Amniotic epithelial cell (primary cell): ENCODE measurements around the gene C12orf76.
"Not testable (repeated sequence)": the region's sequence is repeated elsewhere in the genome, so short reads cannot be mapped to it uniquely, and the experiment has no call there.

Source experiments
- DNase-seq: peaks from one replicate; pipeline ENCODE4 v3.0.0-alpha.2; 2010; ENCODE audit warnings: low read depth

The C12orf76 gene

DNA sequence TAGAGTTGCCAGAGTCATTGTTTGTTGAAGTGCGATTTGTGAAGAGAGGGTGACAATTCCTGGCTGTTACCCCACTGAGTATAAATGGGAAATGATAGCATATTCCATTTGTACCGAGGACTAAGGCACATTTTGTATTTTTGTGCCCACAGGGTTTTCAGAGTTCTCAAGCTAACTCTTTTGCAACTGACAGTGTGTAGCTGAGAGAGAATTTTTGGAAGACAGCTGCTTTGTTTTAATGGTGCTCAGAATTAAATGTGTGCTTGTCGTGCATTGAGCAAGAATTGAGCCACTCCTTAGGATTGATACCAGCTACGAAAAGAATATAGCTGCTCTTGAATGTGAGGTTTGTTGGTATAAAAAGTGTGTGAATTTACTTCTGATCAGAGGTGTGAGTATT is 27.4 kb downstream of the C12orf76 start:
- DNase-seq: no peak

DNA sequence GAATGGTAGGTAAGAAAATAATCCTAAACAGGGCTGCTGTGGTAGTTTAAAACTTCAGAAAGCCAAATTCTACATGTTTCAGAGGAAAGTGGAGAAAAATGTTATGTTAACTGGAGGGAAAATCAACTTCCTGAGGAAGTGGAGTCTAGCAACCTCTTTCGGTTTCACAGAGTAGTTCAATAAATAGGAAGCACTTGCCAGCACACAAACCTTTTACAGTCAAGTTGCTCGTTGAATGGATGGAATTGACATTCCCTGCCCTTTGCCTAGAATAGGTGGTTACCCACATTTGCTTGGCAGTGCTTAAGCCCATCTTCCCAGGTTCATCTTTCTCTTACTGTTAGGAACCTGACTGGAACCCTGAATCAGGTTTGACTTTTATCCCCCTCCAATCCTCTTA is 33.2 kb downstream of the C12orf76 start:
- no peak for DNase-seq

DNA sequence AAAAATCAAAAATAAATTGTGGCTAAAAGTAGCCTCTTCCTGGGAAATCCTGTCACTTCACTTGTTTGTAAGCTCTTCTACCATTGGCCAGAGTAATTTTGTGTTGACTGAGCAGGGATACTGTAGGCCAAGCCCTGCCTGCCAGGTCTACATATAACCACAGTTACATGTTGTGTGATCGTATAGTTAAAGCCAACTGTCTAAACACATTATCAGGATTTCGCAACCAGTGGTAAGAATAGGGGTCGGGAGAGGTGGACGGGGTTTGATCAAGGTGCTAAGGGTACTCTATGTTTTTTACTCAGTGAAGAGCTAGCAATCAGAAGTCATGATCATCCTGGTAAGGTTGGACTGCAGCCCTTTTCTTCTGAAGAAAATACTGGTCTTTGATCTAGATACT is 35.7 kb downstream of the C12orf76 start:
- DNase-seq: no peak

DNA sequence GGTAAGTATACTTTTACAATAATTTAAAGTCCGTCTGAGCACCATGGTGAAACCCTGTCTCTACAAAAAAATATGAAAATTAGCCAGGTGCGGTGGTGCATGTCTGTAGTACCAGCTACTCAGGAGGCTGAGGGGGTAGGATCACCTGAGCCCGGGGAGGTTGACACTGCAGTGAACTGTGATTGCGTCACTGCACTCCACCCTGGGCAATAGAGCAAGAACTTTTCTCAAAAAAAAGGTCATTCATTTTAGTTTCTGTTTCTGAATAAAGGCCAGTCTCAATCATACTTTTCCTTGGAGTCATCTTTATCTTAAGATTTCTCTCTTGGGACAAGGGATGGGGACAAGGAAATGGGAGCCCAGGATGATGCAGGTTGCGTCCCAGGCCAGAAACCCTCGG is 36.2 kb downstream of the C12orf76 start:
- peak; percentile 26 for DNase-seq

DNA sequence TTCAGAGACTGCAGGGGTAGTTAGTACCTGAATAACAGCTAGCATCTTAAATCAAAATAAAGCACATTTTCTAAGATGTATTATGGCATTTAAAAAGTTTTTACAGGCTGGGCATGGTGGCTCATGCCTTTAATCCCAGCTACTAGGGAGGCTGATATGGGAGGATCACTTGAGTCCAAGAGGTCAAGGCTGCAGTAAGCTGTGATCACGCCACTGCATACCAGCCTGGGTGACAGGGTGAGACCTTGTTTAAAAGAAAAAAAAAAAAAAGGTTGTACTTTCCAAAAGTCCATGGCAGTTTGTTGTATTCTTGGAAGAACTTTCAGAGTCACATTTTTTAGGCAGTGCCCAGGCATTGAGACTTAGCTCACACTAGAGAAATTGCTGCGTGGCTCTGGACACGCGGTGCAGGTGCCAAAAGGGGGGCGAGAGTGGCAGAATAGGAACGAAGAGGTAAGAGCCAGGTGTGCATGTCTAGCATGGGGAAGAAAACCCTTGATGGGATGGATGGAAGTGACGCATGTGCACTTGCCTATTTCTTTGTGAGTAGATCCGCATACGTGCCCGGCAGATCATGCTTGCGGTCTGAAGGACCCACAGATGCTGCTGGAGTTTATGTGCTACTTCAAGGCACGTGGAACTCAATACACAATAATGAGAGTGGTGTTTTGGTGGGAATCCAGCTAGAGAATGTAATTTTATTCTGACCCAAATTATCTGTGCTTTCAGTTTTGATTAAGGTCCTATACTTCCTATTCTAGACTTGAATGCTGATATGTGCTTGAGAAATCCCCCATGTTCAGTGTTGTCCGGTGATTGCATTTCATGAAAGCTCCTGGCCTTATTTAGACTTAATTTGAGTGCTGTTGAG is 37.2 kb downstream of the C12orf76 start:
- DNase-seq: no peak

DNA sequence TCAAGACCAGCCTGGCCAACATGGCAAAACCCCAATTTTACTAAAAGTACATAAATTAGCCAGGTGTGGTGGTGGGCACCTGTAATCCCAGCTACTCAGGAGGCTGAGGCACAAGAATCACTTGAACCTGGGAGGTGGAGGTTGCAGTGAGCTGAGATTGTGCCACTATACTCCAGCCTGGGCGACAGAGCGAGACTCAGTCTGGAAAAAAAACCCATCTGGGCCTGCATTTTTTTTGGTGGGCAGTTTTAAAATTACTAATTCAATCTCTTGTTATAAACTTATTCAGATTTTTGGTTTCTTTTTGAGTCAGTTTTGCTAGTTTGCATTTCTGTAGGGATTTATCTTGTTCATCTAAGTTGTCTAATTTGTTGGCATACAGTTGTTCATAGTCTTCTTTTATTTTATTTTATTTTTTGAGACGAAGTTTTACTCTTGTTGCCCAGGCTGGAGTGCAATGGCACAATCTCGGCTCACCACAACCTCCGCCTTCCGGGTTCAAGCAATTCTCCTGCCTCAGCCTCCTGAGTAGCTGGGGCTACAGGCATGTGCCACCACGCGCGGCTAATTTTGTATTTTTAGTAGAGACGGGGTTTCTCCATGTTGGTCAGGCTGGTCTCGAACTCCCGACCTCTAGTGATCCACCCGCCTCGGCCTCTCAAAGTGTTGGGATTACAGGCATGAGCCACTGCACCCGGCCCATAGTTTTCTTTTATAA is 39.5 kb downstream of the C12orf76 start:
- DNase-seq: not testable (repeated sequence)

DNA sequence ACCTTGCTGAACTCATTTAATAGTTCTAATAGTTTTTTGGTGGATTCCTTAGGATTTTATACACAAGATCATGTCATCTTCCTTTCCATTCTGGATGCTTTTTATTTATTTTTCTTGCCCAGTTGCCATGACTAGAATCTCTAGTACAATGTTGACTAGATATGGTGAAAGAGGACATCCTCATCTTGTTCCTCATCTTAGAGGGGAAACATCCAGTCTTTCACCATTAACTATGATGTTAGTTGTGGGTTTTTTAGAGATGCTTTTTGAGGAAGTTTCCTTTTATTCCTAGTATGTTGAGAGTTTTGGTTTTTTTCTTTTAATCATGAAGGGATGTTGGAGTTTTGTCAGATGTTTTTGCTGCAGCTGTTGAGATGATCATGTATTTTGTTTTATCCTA is 40.4 kb downstream of the C12orf76 start:
- no peak for DNase-seq

DNA sequence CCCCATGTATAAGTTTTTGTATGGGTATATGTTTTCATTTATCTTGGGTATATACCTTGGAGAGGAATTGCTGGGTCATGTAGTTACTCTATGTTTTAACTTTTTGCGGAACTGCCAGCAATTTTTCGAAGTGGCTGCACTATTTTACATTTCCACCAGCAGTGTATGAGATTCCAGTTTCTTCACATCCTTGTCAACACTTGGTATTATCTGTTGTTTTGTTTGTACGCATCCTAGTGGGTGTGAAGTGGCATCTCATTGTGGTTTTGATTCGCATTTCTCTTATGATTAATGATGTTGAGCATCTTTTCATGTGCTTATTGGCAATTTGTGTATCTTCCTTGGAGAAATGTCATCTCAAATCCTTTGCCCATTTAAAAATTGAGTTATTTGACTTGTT is 42.2 kb downstream of the C12orf76 start:
- DNase-seq: no peak

DNA sequence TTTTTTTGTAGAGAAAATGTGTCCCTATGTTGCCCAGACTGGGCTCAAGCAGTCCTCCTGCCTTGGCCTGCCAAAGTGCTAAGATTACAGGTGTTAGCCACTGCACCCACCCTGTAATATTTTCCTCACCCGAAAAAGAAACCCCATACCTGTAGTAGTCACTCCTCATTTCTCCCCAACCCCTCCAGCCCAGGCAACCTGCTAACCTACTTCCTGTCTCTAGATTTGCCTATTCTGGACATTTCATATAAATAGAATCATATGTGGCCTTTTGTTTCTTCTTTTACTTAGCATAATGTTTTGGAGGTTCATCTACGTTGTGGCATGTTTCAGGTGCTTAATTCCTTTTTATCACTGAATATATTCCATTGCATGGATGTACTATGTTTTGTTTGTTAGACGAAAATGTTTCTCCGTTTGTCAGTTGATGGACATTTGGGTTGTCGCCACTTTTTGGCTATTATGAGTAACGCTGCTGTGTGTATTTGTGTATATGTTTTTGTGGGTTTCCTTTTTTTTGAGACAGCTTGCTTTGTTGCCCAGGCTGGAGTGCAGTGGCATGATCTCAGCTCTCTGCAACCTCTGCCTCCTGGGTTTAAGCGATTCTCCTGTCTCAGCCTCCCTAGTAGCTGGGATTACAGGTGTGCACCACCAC is 42.9 kb downstream of the C12orf76 start:
- no peak for DNase-seq

DNA sequence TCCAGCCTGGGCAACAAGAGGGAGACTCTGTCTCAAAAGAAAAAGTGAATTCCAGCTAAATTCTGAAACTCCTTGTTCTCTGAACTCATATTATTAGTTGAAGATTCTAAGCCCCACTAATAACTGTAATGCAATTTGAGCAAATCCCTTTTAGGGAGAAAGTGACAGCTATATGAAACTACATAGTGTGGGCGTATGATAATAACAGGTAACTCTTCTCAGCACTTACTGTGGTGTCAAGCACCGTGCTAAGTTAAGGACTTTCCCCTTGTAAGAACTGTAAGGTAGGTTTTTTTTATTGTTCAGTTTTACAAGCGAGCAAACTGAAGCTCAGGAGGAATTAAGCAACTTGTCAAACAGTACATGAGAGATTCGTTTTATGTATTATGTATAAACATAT is 43.7 kb downstream of the C12orf76 start:
- no peak for DNase-seq

DNA sequence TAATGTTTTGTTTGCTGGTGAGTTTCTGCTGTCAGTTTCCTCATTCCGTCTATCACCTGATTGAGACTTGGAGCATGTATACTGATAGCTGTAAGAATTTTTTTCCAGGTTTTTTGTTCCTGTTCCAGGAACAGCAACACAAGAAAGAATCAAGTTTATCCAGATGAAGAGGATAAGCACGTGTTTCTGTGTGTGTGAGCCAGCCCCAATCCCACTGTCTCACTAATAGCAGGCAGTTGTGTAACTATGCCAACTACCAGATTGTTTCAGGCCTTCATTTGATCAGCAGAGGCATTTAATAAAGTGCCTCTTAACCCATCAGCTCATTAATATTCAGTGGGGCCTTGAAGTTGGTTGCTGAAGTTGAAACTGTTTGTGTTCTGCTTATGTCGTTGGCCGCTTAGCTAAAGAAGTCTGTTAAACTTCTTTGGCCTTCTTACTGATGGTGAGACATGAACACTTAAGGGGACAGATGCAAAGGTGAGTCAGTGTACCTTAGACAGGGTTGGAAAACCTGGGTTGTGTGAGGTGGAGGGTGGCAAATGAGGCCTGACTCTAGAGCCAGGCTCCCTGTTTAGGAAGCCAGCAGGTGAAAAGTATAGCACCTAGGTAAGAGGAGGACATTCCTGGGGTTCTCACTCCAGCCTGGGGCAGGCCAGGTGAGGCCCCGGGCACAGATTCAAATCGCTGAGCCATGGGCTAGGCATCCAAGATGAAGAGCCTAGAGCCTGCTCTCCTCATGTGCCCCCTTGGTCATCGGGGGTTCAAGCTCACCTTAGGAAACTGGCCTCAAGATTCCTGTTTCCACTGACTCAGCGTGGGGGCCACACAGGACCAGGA is 45.4 kb downstream of the C12orf76 start:
- DNase-seq: peak; percentile 29

DNA sequence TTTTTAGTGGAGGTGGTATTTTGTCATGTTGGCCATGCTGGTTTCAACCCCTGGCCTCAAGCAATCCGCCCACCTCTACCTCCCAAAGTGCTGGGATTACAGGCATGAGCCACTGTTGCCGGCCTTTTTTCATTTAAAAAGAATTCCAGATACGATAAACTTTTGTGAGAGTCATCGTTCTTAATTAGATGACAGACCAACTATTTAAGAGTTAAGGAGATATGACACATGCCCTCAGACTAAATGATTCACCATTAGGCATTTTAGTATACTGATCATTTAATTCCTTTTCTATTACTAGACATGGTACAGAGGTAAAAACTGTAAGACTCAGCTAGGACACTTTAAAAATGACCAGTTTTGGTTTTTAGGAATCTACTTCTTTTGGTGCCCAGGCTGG is 46.7 kb downstream of the C12orf76 start:
- DNase-seq: peak; percentile 76

DNA sequence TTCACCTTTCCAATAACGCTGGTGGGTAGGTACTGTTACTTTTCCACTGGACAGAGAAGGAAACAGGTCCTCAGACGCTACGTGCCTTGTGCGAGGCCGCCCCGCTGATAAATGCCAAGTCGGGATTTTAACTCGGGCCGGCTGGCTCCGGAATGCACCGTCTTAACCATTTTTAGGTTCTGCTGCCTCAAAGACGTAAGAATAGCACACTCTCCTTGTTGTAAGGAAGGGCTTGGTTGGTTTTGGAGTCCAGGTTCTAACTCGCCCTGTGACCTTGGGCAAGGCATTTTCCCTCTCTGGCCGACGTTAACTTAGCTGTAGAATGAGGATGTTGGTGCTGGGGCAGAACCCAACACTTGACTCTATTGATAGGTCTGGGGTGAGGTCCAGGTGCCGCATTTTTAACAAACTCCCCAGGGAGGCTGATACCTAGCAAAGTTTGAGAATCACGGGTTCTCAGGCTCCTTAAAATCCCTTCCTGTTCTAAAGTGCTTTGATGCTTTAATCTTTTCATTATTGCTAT is 48.3 kb downstream of the C12orf76 start:
- peak; percentile 18 for DNase-seq

DNA sequence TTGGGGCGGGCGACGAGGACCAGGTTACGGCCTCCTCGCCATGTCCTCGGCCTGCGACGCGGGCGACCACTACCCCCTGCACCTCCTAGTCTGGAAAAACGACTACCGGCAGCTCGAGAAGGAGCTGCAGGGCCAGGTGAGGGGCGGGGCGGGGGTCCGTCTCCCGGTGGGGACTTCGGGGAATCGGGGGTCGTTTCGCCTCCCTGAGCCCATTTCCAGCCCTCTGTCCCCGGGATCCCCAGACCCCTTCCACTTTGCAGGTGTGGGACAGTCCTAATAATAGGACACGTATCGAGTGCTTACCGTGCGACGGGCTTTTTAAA is 48.7 kb downstream of the C12orf76 start:
- DNase-seq: no peak

DNA sequence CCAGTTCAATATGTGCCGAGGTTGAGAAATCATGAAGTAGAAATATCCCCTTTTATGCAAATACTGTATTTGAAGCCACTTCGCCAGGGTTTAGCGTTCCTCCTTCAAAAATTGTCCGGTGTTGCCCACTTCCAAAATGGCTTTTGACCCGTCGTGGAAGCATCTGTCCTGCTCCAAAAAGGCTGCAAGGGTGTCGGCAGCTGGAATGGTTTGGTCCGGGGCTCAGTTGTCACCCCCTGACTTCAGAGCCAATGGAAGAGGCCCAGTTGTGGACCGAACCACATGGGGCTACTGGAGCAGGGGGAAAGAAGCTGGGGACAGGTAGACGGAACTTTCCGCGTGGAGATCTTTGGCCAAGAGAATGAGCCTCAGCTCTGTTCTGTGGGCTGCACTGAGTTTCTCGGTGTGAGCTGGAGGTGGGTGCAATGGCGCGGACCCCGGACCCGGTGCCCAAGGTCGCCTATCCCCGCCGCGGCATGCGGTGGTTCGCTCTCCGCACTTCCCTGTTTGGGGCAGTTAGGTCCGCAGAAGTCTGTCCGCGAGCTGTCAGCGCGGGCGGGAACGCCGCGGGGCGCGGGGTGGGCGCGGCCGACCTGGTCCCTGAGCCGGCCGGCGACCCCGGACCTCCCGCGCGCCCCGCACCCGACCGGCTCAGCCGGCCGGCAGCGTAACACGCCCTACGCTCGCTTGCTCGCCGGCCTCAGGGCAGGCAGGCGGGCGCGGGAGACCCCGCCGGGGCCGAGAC is 49.2 kb downstream of the C12orf76 start, which contains the start of gene ANKRD13A:
Gene ANKRD13A (plus strand): TSS at position 527 of the 745 bp plus-strand sequence. CDS start 259 bp downstream, outside the sequence.
- peak; percentile 94 for DNase-seq

DNA sequence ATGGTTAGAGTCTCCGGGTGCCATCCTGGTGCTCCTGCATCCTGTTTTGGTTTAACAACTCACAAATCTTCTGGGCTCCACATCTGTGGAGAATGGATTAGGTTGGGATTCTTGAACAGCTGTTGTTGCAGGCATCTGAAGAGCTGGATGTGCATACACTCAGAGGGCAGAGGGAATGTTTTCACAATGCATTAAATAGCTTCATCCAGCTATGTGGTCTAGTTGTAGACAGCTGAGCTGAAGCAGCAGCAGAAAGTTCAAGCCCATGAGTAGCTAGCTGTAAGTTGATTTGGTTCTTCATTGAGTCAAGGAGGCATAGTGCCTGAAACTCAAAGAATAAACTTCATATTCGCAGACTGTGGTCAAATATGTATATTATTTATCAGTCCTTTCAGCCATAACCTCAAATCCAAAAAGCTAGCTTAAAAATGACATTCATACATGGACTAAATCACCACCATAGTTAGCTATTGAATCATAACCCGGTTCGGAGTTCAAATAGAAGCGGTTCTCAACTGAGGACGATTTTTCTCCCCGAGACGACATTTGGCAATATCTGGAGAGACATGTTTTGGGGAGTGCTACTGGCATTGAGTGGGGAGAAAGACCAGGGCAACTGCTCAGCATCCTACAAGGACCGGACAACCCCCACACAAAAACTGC is 50.0 kb downstream of the C12orf76 start:
- peak; percentile 49 for DNase-seq

DNA sequence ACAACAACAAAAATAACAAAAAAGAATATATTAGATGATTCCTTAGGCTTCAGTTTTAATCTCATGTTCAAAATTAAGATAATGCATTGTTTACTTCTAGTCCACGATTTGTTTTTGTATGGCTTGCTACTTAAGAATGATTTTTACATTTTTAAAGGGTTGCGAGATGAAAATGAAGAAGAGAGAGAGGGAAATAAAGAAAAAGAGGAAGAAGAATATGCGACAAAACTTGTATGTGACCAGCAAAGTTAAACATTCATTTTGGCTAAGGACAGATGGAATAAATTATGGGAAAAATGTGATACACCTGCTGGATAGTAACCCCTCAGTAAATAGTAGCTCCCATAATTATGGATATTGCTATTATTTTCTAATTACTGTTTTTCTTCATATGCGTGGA is 50.9 kb downstream of the C12orf76 start:
- no peak for DNase-seq

DNA sequence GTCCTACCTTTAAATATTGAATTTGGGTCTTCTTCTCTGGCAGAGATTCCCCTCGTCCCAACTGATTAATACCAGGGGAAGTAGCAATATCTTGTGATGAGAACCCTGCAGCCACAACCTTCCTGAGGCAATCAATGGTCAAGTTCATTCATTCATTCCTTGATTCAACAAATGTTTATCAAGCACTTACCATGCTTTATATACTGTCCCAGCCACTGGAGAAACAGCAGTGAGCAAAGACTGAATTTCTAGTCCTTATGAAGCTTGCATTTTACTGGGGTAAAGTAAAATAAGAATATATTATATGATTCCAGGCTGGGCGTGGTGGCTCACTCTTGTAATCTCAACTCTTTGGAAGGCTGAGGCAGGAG is 51.9 kb downstream of the C12orf76 start:
- no peak for DNase-seq

DNA sequence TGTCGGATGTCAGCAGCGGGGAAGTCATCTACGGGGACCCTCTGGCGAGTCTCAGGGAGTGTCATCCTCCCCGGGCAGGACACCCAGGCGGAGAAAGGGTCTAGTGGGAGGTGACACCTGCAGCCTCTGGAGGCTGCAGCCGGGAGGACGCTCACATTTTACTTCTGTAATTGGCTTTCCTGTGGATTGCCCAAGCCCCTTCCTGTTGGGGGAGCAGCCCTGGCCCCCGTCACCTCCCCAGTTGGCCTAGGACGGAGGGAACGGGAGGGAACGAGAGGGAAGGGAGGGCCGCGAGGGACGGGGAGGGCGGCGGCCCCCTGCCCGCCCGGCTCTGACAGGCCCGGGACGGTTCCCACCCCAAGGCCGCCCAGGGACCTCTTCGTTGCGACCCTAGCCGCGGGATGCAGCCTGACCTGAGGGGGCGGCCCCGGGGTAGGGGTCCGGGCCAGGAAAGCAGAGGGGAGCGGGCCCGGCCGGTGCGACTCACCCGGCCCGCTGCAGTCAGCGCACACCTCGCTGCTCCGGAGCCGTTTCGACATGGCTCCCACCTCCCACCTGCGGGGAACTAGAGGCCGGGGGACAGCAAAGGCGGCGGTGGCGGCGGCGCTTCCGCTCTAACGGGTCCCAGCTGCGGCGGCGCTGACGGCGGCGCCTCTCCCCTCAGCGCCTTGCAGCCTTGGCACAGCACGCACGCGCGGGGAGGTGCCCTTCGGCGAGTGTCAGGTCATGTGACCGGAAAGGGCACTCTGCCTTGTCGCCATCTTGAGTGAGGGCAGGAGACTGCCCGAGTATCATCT is 52.4 kb downstream of the C12orf76 start, which contains the start of gene GIT2:
Gene GIT2 (minus strand): TSS at position 683 of the 797 bp plus-strand sequence. CDS start 144 bp downstream, at position 539.
- peak; percentile 84 for DNase-seq

DNA sequence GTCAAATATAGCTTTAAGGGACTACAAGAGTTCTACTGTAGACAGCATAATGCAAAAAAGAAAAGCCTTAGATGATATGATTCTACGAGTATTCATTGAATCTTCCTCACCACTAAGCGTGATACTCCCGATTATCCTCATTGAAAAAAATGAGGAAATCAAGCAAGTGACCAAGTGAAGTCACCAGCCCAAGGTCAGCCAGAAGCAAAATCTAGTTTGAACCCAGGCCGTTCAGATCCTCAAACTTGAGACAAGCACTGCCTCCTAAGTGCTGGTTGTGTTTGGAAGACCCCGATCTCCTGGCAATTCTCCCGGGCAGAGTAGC is 53.0 kb downstream of the C12orf76 start:
- DNase-seq: no peak
